GM23248 (cell line): ENCODE measurements around the gene RNU2-63P. TPM values are rescaled to one million over a fixed set of nuclear protein-coding genes. Genes with fewer than 3 reads are reported as not detected.
"Not testable (repeated sequence)": the region's sequence is repeated elsewhere in the genome, so short reads cannot be mapped to it uniquely, and the experiment has no call there.

Source experiments
- DNase-seq: peaks from one replicate; pipeline ENCODE4 v3.0.0-alpha.2; 2015
- H2AFZ ChIP-seq: fragments of 200-600 bp; sonication (generic); 2 replicates; pipeline ENCODE4 v1.6.1; 2016; ENCODE audit warnings: antibody characterized with exemption
- H3F3A ChIP-seq: fragments of 200-600 bp; sonication (generic); 2 replicates; pipeline ENCODE4 v1.6.1; 2016; ENCODE audit warnings: mild to moderate bottlenecking, antibody characterized with exemption, mixed run types; ENCODE audit not compliant: insufficient read depth
- H3K27ac ChIP-seq: fragments of 200-600 bp; sonication (generic); 2 replicates; pipeline ENCODE4 v1.5.1; 2016; ENCODE audit warnings: mild to moderate bottlenecking
- H3K27me3 ChIP-seq: fragments of 200-600 bp; sonication (generic); replicated peaks from 2 replicates; pipeline ENCODE4 v1.6.1; 2016; ENCODE audit warnings: mild to moderate bottlenecking; ENCODE audit not compliant: insufficient read depth
- H3K36me3 ChIP-seq: fragments of 200-600 bp; sonication (generic); 2 replicates; pipeline ENCODE4 v1.6.1; 2016; ENCODE audit warnings: low read depth, mild to moderate bottlenecking
- H3K4me1 ChIP-seq: fragments of 200-600 bp; sonication (generic); 2 replicates; pipeline ENCODE4 v1.6.1; 2016; ENCODE audit warnings: mild to moderate bottlenecking; ENCODE audit not compliant: insufficient read depth
- H3K4me2 ChIP-seq: fragments of 200-600 bp; sonication (generic); one replicate; pipeline ENCODE4 v1.6.1; 2016; ENCODE audit warnings: mild to moderate bottlenecking; ENCODE audit not compliant: unreplicated experiment
- H3K4me3 ChIP-seq: fragments of 200-600 bp; sonication (generic); 2 replicates; pipeline ENCODE4 v1.5.1; 2016; ENCODE audit warnings: mild to moderate bottlenecking
- H3K79me2 ChIP-seq: fragments of 200-600 bp; sonication (generic); 2 replicates; pipeline ENCODE4 v1.6.1; 2016; ENCODE audit warnings: mild to moderate bottlenecking; ENCODE audit not compliant: insufficient read depth
- H3K9ac ChIP-seq: fragments of 200-600 bp; sonication (generic); 2 replicates; pipeline ENCODE4 v1.6.1; 2016; ENCODE audit warnings: mild to moderate bottlenecking
- H3K9me2 ChIP-seq: fragments of 200-600 bp; sonication (generic); 2 replicates; pipeline ENCODE4 v1.6.1; 2016; ENCODE audit warnings: mixed run types, mild to moderate bottlenecking, moderate library complexity; ENCODE audit not compliant: insufficient read depth
- H3K9me3 ChIP-seq: fragments of 200-600 bp; sonication (generic); one replicate; pipeline ENCODE4 v1.6.1; 2017; ENCODE audit warnings: low read depth
- H4K20me1 ChIP-seq: fragments of 200-600 bp; sonication (generic); 2 replicates; pipeline ENCODE4 v1.6.0; 2016; ENCODE audit not compliant: insufficient read depth
- EZH2 ChIP-seq: fragments of 200-600 bp; sonication (generic); IDR thresholded peaks from 2 replicates; pipeline ENCODE4 v1.6.1; 2018; ENCODE audit warnings: antibody characterized with exemption, mild to moderate bottlenecking; ENCODE audit not compliant: insufficient read depth, poor library complexity, severe bottlenecking
- EZH2phosphoT487 ChIP-seq: fragments of 200-600 bp; sonication (generic); IDR thresholded peaks from 2 replicates; pipeline ENCODE4 v1.6.1; 2018; ENCODE audit warnings: antibody characterized with exemption, moderate library complexity, mild to moderate bottlenecking, low read depth; ENCODE audit not compliant: insufficient read depth
- WGBS, 2 experiments: methylation state at CpG; one replicate each; pipeline ENCODE4 v1.1.6; 2015 to 2017; ENCODE audit warnings: low lambda C conversion rate in 2 of 2, low coverage in 1 of 2; ENCODE audit errors: missing lambda C conversion rate in 2 of 2; 5-methylcytosine and 5-hydroxymethylcytosine counted together
- in situ Hi-C: fragments of 300-500 bp; cut with MboI; formaldehyde crosslinking; loops from 2 replicates; pipeline ENCODE4 v1.15.0; 2020
- polyA plus RNA-seq: library from polyadenylated mRNA; unstranded; fragments of >200 nt; fragmentation: Nextera tagmentation; extraction: Ambion mirVana; gene quantifications from 2 replicates; pipeline ENCODE4 v1.2.1, GENCODE V29; 2016
- total RNA-seq: library from RNA; depleted of rRNA; stranded (reverse); fragments of >200 nt; shearing (Covaris generic); gene quantifications from 2 replicates; pipeline ENCODE4 v1.2.3, GENCODE V29; 2014

RNU2-63P gene
- total and polyA plus RNA-seq, 2 experiments from 2014 or later = not detected

DNA sequence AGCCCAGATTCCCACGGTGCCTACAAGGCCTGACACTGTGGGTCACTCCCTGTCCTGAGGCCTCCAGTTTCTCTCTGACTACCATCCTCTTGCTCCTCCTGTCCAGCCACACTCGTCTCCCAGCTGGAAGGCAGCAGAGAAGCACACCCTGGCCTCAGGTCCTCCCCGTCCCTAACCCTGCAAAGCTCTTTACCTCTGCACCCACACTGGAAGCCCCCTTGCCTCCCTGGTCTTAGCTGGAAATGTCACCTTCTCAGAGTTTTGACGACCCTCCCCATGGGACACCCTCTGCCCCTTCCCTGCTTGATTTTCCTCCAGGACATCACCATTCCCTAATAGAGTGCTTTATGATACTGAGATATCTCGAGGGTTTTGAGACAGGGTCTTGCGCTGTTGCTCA is 10.6 kb downstream of the RNU2-63P start:
- no peak overlapping the region for H3K27ac ChIP-seq
- no peak overlapping the region for H3K9ac ChIP-seq
- H3K27me3 ChIP-seq = no peaks in the 10 kb centered on the region
- H3K4me2 ChIP-seq = no peak overlapping the region
- no peaks in the 10 kb centered on the region for H3K36me3 ChIP-seq
- no peak overlapping the region for H3K4me3 ChIP-seq
- TF ChIP-seq EZH2 = no peak
- 74 to 80% methylated on average over 6 of the region's 6 CpGs for WGBS, 2 experiments
- no peaks in the 10 kb centered on the region for H4K20me1 ChIP-seq
- no peaks in the 10 kb centered on the region for H3K79me2 ChIP-seq
- H2AFZ ChIP-seq = no peak overlapping the region
- in situ Hi-C loops = no loop called here
- no peaks in the 10 kb centered on the region for H3K9me2 ChIP-seq
- H3F3A ChIP-seq = no peaks in the 10 kb centered on the region
- no peak for DNase-seq
- H3K4me1 ChIP-seq = no peaks in the 10 kb centered on the region
- no peaks in the 10 kb centered on the region for H3K9me3 ChIP-seq

GRCh38 chr2:88003074-88003755 is 13.1 kb downstream of the RNU2-63P start:
- Histone ChIP-seq H3K9me3 (no peaks in the 10 kb centered on the region), H3K36me3 (no peaks in the 10 kb centered on the region), H3K4me2 (no peak overlapping the region), H4K20me1 (no peaks in the 10 kb centered on the region), H3K9me2 (no peaks in the 10 kb centered on the region), H2AFZ (0 out of 2 replicates have a peak overlapping the region, but pooled peaks have one; percentile 24), H3K9ac (no peak overlapping the region), H3F3A (no peaks in the 10 kb centered on the region), H3K27me3 (no peaks in the 10 kb centered on the region), H3K4me1 (no peaks in the 10 kb centered on the region), H3K79me2 (no peaks in the 10 kb centered on the region), H3K27ac (no peak overlapping the region), H3K4me3 (no peak overlapping the region)
- 59 to 66% methylated on average over 34 of the region's 34 CpGs for WGBS, 2 experiments
- in situ Hi-C loops = no loop called here
- TF ChIP-seq EZH2phosphoT487 (no peak), EZH2 (no peak)
- no peak for DNase-seq

DNA sequence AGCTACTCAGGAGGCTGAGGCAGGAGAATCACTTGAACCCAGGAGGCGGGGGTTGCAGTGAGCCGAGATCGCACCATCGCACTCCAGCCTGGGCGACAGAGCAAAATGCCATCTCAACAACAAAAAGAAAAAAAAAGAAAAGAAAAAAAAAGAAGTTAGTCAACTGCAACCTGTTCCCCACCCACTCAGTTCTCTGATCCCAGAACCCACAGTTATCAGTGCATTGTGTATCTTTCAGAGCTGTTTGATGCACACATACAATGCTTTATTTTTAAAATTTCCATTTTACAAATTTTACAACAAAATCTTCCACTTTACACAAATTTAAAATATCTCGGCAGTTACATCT is 14.0 kb downstream of the RNU2-63P start:
- Histone ChIP-seq H3K4me2 (no peak overlapping the region), H3K4me3 (no peak overlapping the region), H3K9ac (no peak overlapping the region), H2AFZ (no peak overlapping the region), H3K36me3 (no peaks in the 10 kb centered on the region), H3F3A (no peaks in the 10 kb centered on the region), H3K4me1 (no peaks in the 10 kb centered on the region), H3K9me2 (no peaks in the 10 kb centered on the region), H3K27ac (no peak overlapping the region), H3K9me3 (no peaks in the 10 kb centered on the region), H3K79me2 (no peaks in the 10 kb centered on the region), H4K20me1 (no peaks in the 10 kb centered on the region), H3K27me3 (no peaks in the 10 kb centered on the region)
- in situ Hi-C loops = no loop called here
- no peak for DNase-seq
- TF ChIP-seq EZH2 (no peak), EZH2phosphoT487 (no peak)
- WGBS, 2 experiments = 89 to 96% methylated on average over 6 of the region's 6 CpGs

DNA sequence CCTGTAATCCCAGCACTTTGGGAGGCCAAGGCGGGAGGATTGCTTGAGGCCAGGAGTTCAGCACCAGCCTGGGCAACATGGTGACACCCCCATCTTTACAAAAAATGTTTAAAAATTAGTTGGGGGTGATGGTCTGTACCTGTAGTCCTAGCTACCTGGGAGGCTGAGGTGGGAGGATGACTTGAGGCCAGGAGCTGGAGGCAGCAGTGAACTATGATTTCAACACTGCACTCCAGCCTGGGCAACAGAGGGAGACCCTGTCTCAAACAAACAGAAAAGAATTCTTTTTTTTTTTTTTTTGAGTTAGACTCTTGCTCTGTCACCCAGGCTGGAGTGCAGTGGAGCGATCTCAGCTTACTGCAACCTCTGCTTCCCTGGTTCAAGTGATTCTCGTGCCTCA is 15.9 kb downstream of the RNU2-63P start:
- in situ Hi-C loops, H3K4me2 ChIP-seq, H3K4me1 ChIP-seq, DNase-seq, H3K36me3 ChIP-seq, H4K20me1 ChIP-seq, H3K9me3 ChIP-seq, H3K27ac ChIP-seq, H3F3A ChIP-seq, H3K27me3 ChIP-seq, H3K4me3 ChIP-seq, H3K9me2 ChIP-seq, H3K79me2 ChIP-seq, H2AFZ ChIP-seq, H3K9ac ChIP-seq: not testable (repeated sequence)
- 59 to 60% methylated on average over 3 of the region's 3 CpGs for WGBS, 2 experiments

- no peak overlapping the region for H3K4me2 ChIP-seq
- no peaks in the 10 kb centered on the region for H3K79me2 ChIP-seq
- H3K27me3 ChIP-seq = no peaks in the 10 kb centered on the region
- no peaks in the 10 kb centered on the region for H3K9me2 ChIP-seq
- no peaks in the 10 kb centered on the region for H3K9me3 ChIP-seq
- no peaks in the 10 kb centered on the region for H3K36me3 ChIP-seq
- WGBS, 2 experiments = 69 to 70% methylated on average over 6 of the region's 6 CpGs
- DNase-seq = no peak
- no peak overlapping the region for H3K4me3 ChIP-seq
- no peaks in the 10 kb centered on the region for H3K4me1 ChIP-seq
- no peak overlapping the region for H3K27ac ChIP-seq
- no peak overlapping the region for H2AFZ ChIP-seq
- no peaks in the 10 kb centered on the region for H4K20me1 ChIP-seq
- no peaks in the 10 kb centered on the region for H3F3A ChIP-seq
- no peak overlapping the region for H3K9ac ChIP-seq
- in situ Hi-C loops = no loop called here
- TF ChIP-seq EZH2phosphoT487 (no peak), EZH2 (no peak)
Measured at GRCh38 chr2:87996570-87996969, 19.8 kb downstream of the RNU2-63P start.
